Islet precursor cell (in vitro differentiated cells): ENCODE data around the gene ACOXL.

ENCODE experiments used
- DNase-seq: peaks from one replicate; pipeline ENCODE4 v3.0.0-alpha.2; 2018

The ACOXL gene

GRCh38 chr2:110799376-110799775 is 67.0 kb downstream of the ACOXL start:
- no peak for DNase-seq

- no peak for DNase-seq
These were observed 68.4 kb downstream of the ACOXL start for GRCh38 chr2:110800611-110801402.

- no peak for DNase-seq
These were observed 70.0 kb downstream of the ACOXL start for GRCh38 chr2:110802208-110802932.

- DNase-seq, result no peak
These were observed 72.1 kb downstream of the ACOXL start for GRCh38 chr2:110804433-110804832.

GRCh38 chr2:110804915-110805314 is 72.5 kb downstream of the ACOXL start:
- DNase-seq, result no peak

- DNase-seq, result no peak
These were observed 73.6 kb downstream of the ACOXL start for GRCh38 chr2:110805894-110806452.

- DNase-seq, result no peak
These were observed 75.1 kb downstream of the ACOXL start for GRCh38 chr2:110807522-110807921.

GRCh38 chr2:110810404-110810803 is 78.0 kb downstream of the ACOXL start:
- DNase-seq, result no peak

GRCh38 chr2:110812726-110813645 is 80.6 kb downstream of the ACOXL start:
- peak; percentile 28 for DNase-seq

- peak; percentile 3 for DNase-seq
These were observed 81.5 kb downstream of the ACOXL start for GRCh38 chr2:110813896-110814295.

GRCh38 chr2:110815938-110816337 is 83.6 kb downstream of the ACOXL start:
- peak; percentile 3 for DNase-seq

- DNase-seq, result peak; percentile 39
These were observed 84.3 kb downstream of the ACOXL start for GRCh38 chr2:110816404-110817365.

GRCh38 chr2:110818767-110819481 is 86.6 kb downstream of the ACOXL start:
- peak; percentile 25 for DNase-seq

GRCh38 chr2:110819711-110820110 is 87.3 kb downstream of the ACOXL start:
- DNase-seq, result no peak

- DNase-seq, result peak; percentile 14
These were observed 87.8 kb downstream of the ACOXL start for GRCh38 chr2:110820128-110820527.

GRCh38 chr2:110823165-110823564 is 90.8 kb downstream of the ACOXL start:
- no peak for DNase-seq

GRCh38 chr2:110827511-110827910 is 95.1 kb downstream of the ACOXL start:
- peak; percentile 35 for DNase-seq

- peak; percentile 25 for DNase-seq
These were observed 96.0 kb downstream of the ACOXL start for GRCh38 chr2:110828330-110828729.

GRCh38 chr2:110829413-110830146 is 97.2 kb downstream of the ACOXL start:
- DNase-seq, result peak; percentile 4

- DNase-seq, result no peak
These were observed 100.4 kb downstream of the ACOXL start for GRCh38 chr2:110832740-110833139.
